Endodermal cell (in vitro differentiated cells): ENCODE measurements around the gene UMOD. TPM values are rescaled to one million over a fixed set of nuclear protein-coding genes. Genes with fewer than 3 reads are reported as not detected.
A peak's percentile ranks its signal among the peaks of the same experiment; 100 is the strongest.

Experiments
- DNase-seq: peaks from one replicate; pipeline ENCODE4 v3.0.0-alpha.2; 2017
- H3K27ac ChIP-seq: 2 replicates; pipeline ENCODE4 v1.5.1; 2013; ENCODE audit warnings: mild to moderate bottlenecking, low read depth, low read length, moderate library complexity
- H3K27me3 ChIP-seq: 2 replicates; pipeline ENCODE4 v1.6.1; 2013; ENCODE audit warnings: mild to moderate bottlenecking, low read length, moderate library complexity; ENCODE audit not compliant: insufficient read depth, control insufficient read depth, poor library complexity, severe bottlenecking
- H3K36me3 ChIP-seq: 2 replicates; pipeline ENCODE4 v1.7.0; 2013; ENCODE audit warnings: mild to moderate bottlenecking, low read length, moderate library complexity; ENCODE audit not compliant: control insufficient read depth, insufficient read depth
- H3K4me1 ChIP-seq: one replicate; pipeline ENCODE4 v1.7.0; 2013; ENCODE audit warnings: low read length; ENCODE audit not compliant: control insufficient read depth, insufficient read depth
- H3K4me3 ChIP-seq: 2 replicates; pipeline ENCODE4 v1.5.1; 2013; ENCODE audit warnings: mild to moderate bottlenecking, low read length, moderate library complexity
- H3K9ac ChIP-seq: 2 replicates; pipeline ENCODE4 v1.6.1; 2013; ENCODE audit warnings: mild to moderate bottlenecking, low read length, moderate library complexity; ENCODE audit not compliant: poor library complexity, severe bottlenecking; ENCODE audit errors: extremely low read depth
- H3K9me3 ChIP-seq: 2 replicates; pipeline ENCODE4 v1.6.1; 2013; ENCODE audit warnings: mild to moderate bottlenecking, low read length, moderate library complexity; ENCODE audit not compliant: control insufficient read depth
- H3K27ac Mint-ChIP-seq: 2 replicates; pipeline ENCODE4 v1.8.0; 2020; ENCODE audit warnings: mixed read lengths
- H3K27me3 Mint-ChIP-seq: 2 replicates; pipeline ENCODE4 v1.8.0; 2021; ENCODE audit warnings: mild to moderate bottlenecking, mixed read lengths; ENCODE audit not compliant: insufficient read depth
- H3K36me3 Mint-ChIP-seq: 2 replicates; pipeline ENCODE4 v1.8.0; 2020; ENCODE audit warnings: low read depth, mixed read lengths
- H3K4me1 Mint-ChIP-seq: 2 replicates; pipeline ENCODE4 v1.8.0; 2020; ENCODE audit warnings: mixed read lengths
- H3K4me3 Mint-ChIP-seq: 2 replicates; pipeline ENCODE4 v1.8.0; 2020; ENCODE audit warnings: mild to moderate bottlenecking, moderate library complexity, mixed read lengths
- H3K9me3 Mint-ChIP-seq: 2 replicates; pipeline ENCODE4 v1.8.0; 2020; ENCODE audit warnings: mild to moderate bottlenecking, mixed read lengths
- WGBS, 2 experiments: methylation state at CpG; one replicate each; pipeline versions ENCODE4 v1.1.5 to v1.1.7; 2013; ENCODE audit warnings: missing lambda C conversion rate in 2 of 2, mixed read lengths in 1 of 2; ENCODE audit not compliant: insufficient coverage in 1 of 2, insufficient read length in 1 of 2; 5-methylcytosine and 5-hydroxymethylcytosine counted together
- total RNA-seq, 2 donors: library from RNA; stranded (reverse); fragmentation: NEBNext Ultra II Directional in 1 of 2; extraction: Animal tissue kit (Norgen Biotek cat#: 25700) in 1 of 2; gene quantifications; 2 replicates in 1 of 2; 3 replicates in 1 of 2; pipeline ENCODE4 v1.2.1, GENCODE V29; 2021
- TF ChIP-seq, protein P1 (sequence below): fragments of 200-600 bp; sonication (generic); conservative IDR thresholded peaks from 2 replicates; pipeline ENCODE4 v1.5.0; 2021; ENCODE audit warnings: antibody characterized with exemption, mild to moderate bottlenecking

UMOD gene
- total RNA-seq, 2 donors from 2014 or later, result not detected

GRCh38 chr16:20285993-20286499, 66.5 kb downstream of the UMOD start:
- no peak overlapping the region for H3K4me3 Mint-ChIP-seq
- 78 to 83% methylated on average over 6 of the region's 6 CpGs for WGBS, 2 experiments
- peak; percentile 57 for DNase-seq
- no peak overlapping the region for H3K9ac ChIP-seq
- H3K36me3 Mint-ChIP-seq, result no peaks in the 10 kb centered on the region
- TF ChIP-seq, protein P1, sequence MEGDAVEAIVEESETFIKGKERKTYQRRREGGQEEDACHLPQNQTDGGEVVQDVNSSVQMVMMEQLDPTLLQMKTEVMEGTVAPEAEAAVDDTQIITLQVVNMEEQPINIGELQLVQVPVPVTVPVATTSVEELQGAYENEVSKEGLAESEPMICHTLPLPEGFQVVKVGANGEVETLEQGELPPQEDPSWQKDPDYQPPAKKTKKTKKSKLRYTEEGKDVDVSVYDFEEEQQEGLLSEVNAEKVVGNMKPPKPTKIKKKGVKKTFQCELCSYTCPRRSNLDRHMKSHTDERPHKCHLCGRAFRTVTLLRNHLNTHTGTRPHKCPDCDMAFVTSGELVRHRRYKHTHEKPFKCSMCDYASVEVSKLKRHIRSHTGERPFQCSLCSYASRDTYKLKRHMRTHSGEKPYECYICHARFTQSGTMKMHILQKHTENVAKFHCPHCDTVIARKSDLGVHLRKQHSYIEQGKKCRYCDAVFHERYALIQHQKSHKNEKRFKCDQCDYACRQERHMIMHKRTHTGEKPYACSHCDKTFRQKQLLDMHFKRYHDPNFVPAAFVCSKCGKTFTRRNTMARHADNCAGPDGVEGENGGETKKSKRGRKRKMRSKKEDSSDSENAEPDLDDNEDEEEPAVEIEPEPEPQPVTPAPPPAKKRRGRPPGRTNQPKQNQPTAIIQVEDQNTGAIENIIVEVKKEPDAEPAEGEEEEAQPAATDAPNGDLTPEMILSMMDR, result no peak
- no peaks in the 10 kb centered on the region for H3K9me3 ChIP-seq
- peaks cover 3% of the 10 kb centered on the region for H3K4me1 Mint-ChIP-seq
- H3K27me3 Mint-ChIP-seq, result no peaks in the 10 kb centered on the region
- no peak overlapping the region for H3K4me3 ChIP-seq
- H3K27ac ChIP-seq, result no peak overlapping the region
- no peaks in the 10 kb centered on the region for H3K9me3 Mint-ChIP-seq
- no peaks in the 10 kb centered on the region for H3K36me3 ChIP-seq
- no peaks in the 10 kb centered on the region for H3K27me3 ChIP-seq
- H3K27ac Mint-ChIP-seq, result peak overlapping the region; percentile 45
- no peaks in the 10 kb centered on the region for H3K4me1 ChIP-seq

Other genes with a start within 250 kb of the UMOD start
- not detected for gene GP2, start 25.2 kb downstream of the UMOD start, total RNA-seq
- gene PDILT, start 52.0 kb upstream of the UMOD start, total RNA-seq, result not detected
- gene ACSM5, start 56.8 kb upstream of the UMOD start, total RNA-seq, result not detected
- gene ACSM2A, start 98.8 kb upstream of the UMOD start, total RNA-seq, result not detected
- not detected for gene ACSM2B, start 223.7 kb upstream of the UMOD start, total RNA-seq